T-helper 1 cell treated with Interleukin-12 subunit alpha and Interleukin-12 subunit beta and Interleukin-4 antibody, amounts not matched to agents 30 μg/mL and 1 μg/mL, for 36 hours (primary cell): ENCODE data around the gene RBM26.
"Not testable (repeated sequence)": the region's sequence is repeated elsewhere in the genome, so short reads cannot be mapped to it uniquely, and the experiment has no call there.

Experiments used
- H3K27ac Mint-ChIP-seq: one replicate; pipeline ENCODE4 v1.8.0; 2021; ENCODE audit warnings: mild to moderate bottlenecking, mixed read lengths
- H3K27me3 Mint-ChIP-seq: one replicate; pipeline ENCODE4 v1.8.0; 2021; ENCODE audit warnings: low read depth, mixed read lengths
- H3K36me3 Mint-ChIP-seq: one replicate; pipeline ENCODE4 v1.8.0; 2021; ENCODE audit warnings: low read depth, mixed read lengths
- H3K4me1 Mint-ChIP-seq: one replicate; pipeline ENCODE4 v1.8.0; 2021; ENCODE audit warnings: low read depth, mixed read lengths
- H3K4me3 Mint-ChIP-seq: one replicate; pipeline ENCODE4 v1.8.0; 2021; ENCODE audit warnings: mild to moderate bottlenecking, moderate library complexity, mixed read lengths
- H3K9me3 Mint-ChIP-seq: one replicate; pipeline ENCODE4 v1.8.0; 2021; ENCODE audit warnings: mixed read lengths

The RBM26 gene

GRCh38 chr13:79279735-79280134, 126.3 kb downstream of the RBM26 start:
- not testable (repeated sequence) for H3K27me3 Mint-ChIP-seq, H3K4me3 Mint-ChIP-seq, H3K9me3 Mint-ChIP-seq, H3K27ac Mint-ChIP-seq, H3K36me3 Mint-ChIP-seq, H3K4me1 Mint-ChIP-seq

- Mint-ChIP-seq H3K4me3 (no peak overlapping the region), H3K36me3 (no peaks in the 10 kb centered on the region), H3K27ac (no peak overlapping the region), H3K9me3 (no peaks in the 10 kb centered on the region), H3K4me1 (no peaks in the 10 kb centered on the region), H3K27me3 (peaks cover 7% of the 10 kb centered on the region)
These were observed 133.0 kb downstream of the RBM26 start for GRCh38 chr13:79273045-79273444.

- H3K27me3 Mint-ChIP-seq = peaks cover 7% of the 10 kb centered on the region
- no peak overlapping the region for H3K4me3 Mint-ChIP-seq
- no peaks in the 10 kb centered on the region for H3K9me3 Mint-ChIP-seq
- H3K4me1 Mint-ChIP-seq = no peaks in the 10 kb centered on the region
- H3K27ac Mint-ChIP-seq = no peak overlapping the region
- H3K36me3 Mint-ChIP-seq = no peaks in the 10 kb centered on the region
These were observed 134.4 kb downstream of the RBM26 start for GRCh38 chr13:79271616-79272015.

- H3K4me3 Mint-ChIP-seq = no peak overlapping the region
- no peak overlapping the region for H3K27ac Mint-ChIP-seq
- no peaks in the 10 kb centered on the region for H3K36me3 Mint-ChIP-seq
- H3K4me1 Mint-ChIP-seq = no peaks in the 10 kb centered on the region
- peaks cover 7% of the 10 kb centered on the region for H3K27me3 Mint-ChIP-seq
- no peaks in the 10 kb centered on the region for H3K9me3 Mint-ChIP-seq
These were observed 135.2 kb downstream of the RBM26 start for GRCh38 chr13:79270859-79271258.
